IPS-18a (cell line): Measurements from ENCODE around the gene MPG.

Experiments
- H3K27ac ChIP-seq: one replicate; pipeline ENCODE4 v1.5.1; 2013; ENCODE audit warnings: low read length
- H3K27me3 ChIP-seq: one replicate; pipeline ENCODE4 v1.6.1; 2013; ENCODE audit warnings: mild to moderate bottlenecking, low read length; ENCODE audit not compliant: control insufficient read depth, insufficient read depth
- H3K36me3 ChIP-seq: one replicate; pipeline ENCODE4 v1.6.1; 2013; ENCODE audit warnings: low read depth, low read length; ENCODE audit not compliant: control insufficient read depth
- H3K4me1 ChIP-seq: one replicate; pipeline ENCODE4 v1.6.1; 2013; ENCODE audit warnings: low read depth, low read length; ENCODE audit not compliant: control insufficient read depth
- H3K4me3 ChIP-seq: one replicate; pipeline ENCODE4 v1.5.1; 2013; ENCODE audit warnings: low read length
- H3K9ac ChIP-seq: one replicate; pipeline ENCODE4 v1.6.1; 2013; ENCODE audit warnings: mild to moderate bottlenecking, low read length, moderate library complexity
- H3K9me3 ChIP-seq: one replicate; pipeline ENCODE4 v1.6.1; 2013; ENCODE audit warnings: low read depth, low read length; ENCODE audit not compliant: control insufficient read depth

The MPG gene

DNA sequence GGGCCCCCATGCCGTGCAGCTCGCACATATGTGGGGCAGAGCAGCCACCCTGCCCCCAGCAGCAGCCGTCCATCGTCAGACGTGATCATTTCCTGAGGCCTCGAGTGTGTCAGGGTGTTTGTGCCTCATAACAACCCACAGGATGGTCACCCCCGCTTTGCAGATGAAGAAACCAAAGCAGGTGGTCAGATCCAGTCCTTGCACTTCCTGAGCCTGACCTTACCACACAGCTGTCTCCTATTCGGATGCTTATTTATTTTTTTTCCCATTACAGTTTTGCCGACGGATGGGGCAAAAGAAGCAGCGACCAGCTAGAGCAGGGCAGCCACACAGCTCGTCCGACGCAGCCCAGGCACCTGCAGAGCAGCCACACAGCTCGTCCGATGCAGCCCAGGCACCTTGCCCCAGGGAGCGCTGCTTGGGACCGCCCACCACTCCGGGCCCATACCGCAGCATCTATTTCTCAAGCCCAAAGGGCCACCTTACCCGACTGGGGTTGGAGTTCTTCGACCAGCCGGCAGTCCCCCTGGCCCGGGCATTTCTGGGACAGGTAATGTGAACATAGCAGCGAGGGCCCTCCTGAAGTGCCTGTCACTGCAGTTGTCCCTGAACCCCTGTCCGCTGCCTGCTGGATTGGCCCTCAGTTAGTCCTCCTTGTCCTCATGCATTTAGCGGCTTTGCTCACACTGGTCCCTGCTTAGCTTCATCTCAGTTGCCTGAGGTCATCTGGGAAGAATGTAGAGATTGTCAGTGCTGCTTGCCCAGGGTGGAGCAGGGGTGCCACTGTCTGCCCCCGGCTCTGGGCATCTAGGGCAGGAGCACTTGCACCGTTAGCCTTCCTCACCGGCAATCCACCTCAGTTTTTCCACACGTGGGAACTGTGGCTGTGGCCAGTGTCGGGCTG is 1.4 kb downstream of the MPG start:
- Histone ChIP-seq H3K9me3 (no peaks in the 10 kb centered on the region), H3K27ac (no peak overlapping the region), H3K27me3 (peaks cover 6% of the 10 kb centered on the region), H3K36me3 (no peaks in the 10 kb centered on the region), H3K9ac (no peak overlapping the region), H3K4me1 (peaks cover 19% of the 10 kb centered on the region), H3K4me3 (no peak overlapping the region)

GRCh38 chr16:83060-83603 is 5.1 kb downstream of the MPG start:
- H3K36me3 ChIP-seq, result peaks cover 8% of the 10 kb centered on the region
- peaks cover 5% of the 10 kb centered on the region for H3K4me1 ChIP-seq
- no peak overlapping the region for H3K4me3 ChIP-seq
- H3K27ac ChIP-seq, result no peak overlapping the region
- no peak overlapping the region for H3K9ac ChIP-seq
- peaks cover 6% of the 10 kb centered on the region for H3K27me3 ChIP-seq
- H3K9me3 ChIP-seq, result no peaks in the 10 kb centered on the region

DNA sequence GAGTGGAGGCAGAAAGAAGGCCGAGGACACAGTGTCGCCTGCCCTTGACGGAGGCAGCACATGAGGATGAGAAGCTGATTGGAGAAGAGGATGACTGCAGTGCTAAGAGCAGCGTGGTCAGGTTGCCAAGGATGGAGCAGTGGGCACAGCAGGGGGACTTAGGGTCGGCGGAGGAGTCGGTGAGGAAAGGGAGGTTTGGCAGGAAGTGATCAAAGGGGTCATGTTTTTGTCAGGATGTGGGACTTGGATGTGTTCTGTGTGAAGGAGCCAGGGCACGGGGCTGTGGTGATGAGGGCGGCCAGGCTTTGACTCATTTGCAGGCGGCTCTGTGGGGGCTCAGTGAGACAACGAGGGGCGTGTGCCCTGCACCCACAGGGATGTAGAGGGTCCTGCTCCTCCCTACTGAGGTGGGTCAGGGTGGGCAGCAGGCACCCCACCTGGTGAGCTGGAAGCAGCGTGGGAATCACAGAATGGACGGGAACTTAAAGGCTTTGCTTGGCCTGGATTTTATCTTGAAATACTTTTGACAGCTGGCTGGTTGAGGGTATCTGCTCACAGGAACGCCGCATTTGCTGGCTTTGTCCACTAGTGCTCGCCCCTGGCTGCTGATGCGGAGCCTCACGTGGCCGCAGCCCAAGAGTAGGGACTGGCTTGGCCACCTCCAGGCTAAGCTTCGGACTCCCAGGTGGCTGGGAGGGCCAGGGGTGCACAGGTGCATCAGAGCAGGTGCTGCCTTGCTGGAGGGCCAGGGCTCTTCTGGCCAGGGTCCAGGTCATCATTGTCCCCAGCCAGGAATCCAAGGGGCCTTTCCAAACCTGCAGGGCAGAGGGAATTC is 6.0 kb downstream of the MPG start:
- Histone ChIP-seq H3K4me1 (peaks cover 5% of the 10 kb centered on the region), H3K9me3 (no peaks in the 10 kb centered on the region), H3K9ac (no peak overlapping the region), H3K27ac (no peak overlapping the region), H3K27me3 (no peaks in the 10 kb centered on the region), H3K4me3 (no peak overlapping the region), H3K36me3 (peaks cover 12% of the 10 kb centered on the region)

DNA sequence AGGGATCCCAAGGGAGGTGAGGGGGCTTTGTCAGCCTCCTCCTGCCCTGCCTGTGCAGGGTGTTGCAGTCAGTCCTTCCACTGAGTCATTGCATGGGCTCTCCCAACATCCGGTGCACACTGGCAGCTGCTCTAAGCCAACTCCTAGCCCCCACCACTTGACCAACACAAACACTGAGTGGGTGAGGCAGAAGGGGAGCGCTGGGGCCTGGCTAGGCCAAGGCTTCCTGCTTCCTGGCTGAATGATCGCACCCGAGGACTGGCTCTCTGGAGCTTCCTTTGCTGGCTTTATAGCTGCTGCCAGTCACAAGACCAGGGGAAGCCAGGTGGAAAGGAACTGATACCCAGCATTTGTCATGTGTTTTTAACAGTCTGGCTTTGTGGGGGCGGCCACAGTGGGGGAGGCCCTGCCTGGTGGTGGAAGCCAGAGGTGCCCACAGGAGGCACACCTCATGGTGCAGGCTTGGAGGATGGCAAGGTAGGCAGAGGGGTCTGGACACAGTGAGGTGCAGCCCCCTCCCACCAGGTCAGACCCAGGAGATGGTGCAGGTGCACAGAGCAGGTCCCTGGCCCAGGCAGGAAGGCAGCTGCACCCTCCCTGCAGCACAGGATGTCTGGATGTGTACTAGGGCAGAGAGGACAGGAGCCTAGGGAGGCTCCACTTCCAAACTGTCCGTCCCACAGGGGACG is 6.8 kb downstream of the MPG start:
- Histone ChIP-seq H3K36me3 (peaks cover 19% of the 10 kb centered on the region), H3K27me3 (no peaks in the 10 kb centered on the region), H3K9me3 (no peaks in the 10 kb centered on the region), H3K4me3 (no peak overlapping the region), H3K4me1 (peaks cover 5% of the 10 kb centered on the region), H3K27ac (no peak overlapping the region), H3K9ac (no peak overlapping the region)

DNA sequence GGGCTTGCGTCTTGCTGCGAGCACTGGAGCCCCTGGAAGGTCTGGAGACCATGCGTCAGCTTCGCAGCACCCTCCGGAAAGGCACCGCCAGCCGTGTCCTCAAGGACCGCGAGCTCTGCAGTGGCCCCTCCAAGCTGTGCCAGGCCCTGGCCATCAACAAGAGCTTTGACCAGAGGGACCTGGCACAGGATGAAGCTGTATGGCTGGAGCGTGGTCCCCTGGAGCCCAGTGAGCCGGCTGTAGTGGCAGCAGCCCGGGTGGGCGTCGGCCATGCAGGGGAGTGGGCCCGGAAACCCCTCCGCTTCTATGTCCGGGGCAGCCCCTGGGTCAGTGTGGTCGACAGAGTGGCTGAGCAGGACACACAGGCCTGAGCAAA is 7.4 kb downstream of the MPG start:
- H3K4me3 ChIP-seq, result no peak overlapping the region
- peaks cover 19% of the 10 kb centered on the region for H3K36me3 ChIP-seq
- no peaks in the 10 kb centered on the region for H3K9me3 ChIP-seq
- H3K4me1 ChIP-seq, result peaks cover 5% of the 10 kb centered on the region
- H3K27ac ChIP-seq, result no peak overlapping the region
- no peaks in the 10 kb centered on the region for H3K27me3 ChIP-seq
- no peak overlapping the region for H3K9ac ChIP-seq

GRCh38 chr16:85865-86264 is 7.8 kb downstream of the MPG start:
- H3K9me3 ChIP-seq, result no peaks in the 10 kb centered on the region
- H3K27ac ChIP-seq, result no peak overlapping the region
- no peaks in the 10 kb centered on the region for H3K27me3 ChIP-seq
- no peak overlapping the region for H3K4me3 ChIP-seq
- peaks cover 5% of the 10 kb centered on the region for H3K4me1 ChIP-seq
- H3K9ac ChIP-seq, result no peak overlapping the region
- H3K36me3 ChIP-seq, result peaks cover 19% of the 10 kb centered on the region

DNA sequence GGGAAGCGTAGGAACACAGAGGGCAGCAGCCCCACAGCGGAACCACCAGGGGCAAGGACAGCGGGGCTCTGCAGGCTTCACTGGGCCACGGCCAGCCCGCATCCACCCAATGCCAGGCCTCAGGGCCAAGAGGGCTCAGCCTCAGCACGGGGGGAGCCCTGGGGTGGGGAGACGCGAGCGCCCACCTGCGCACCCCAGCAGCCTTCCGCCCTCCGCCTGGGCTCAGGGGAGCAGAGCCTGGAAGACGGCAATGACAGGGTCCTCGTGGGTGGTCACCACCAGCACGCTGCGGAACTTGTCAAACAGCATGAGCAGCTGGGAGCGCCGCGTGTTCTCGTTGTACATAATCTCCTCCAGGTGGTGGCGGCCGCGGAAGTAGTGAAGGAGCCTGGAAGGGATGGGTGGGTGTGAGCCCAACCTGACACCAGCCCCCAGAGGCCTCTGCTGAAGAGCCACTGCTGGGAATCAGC is 8.5 kb downstream of the MPG start:
- Histone ChIP-seq H3K4me3 (no peak overlapping the region), H3K36me3 (peaks cover 19% of the 10 kb centered on the region), H3K9me3 (no peaks in the 10 kb centered on the region), H3K4me1 (peaks cover 5% of the 10 kb centered on the region), H3K27ac (no peak overlapping the region), H3K9ac (no peak overlapping the region), H3K27me3 (no peaks in the 10 kb centered on the region)

DNA sequence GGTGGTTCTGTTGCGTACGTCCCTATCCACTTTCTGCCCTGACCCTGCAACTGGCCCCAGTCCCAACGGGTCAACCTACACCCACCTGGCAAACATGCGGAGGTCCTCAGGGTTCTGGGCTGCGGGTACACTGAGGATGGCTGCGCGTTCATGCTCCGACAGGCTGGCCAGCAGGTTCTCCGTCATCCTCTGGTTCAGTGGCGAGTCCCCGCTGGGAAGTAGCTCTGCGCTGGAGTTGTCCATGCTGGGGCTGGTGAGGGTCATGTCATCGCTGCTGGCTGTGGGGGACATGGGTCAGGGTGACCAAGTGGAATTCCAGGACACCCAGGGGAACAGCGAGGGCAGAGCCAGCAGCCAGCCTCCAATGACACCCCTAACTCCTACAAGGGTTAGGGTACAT is 10.6 kb downstream of the MPG start:
- no peak overlapping the region for H3K4me3 ChIP-seq
- H3K27ac ChIP-seq, result no peak overlapping the region
- no peaks in the 10 kb centered on the region for H3K9me3 ChIP-seq
- H3K4me1 ChIP-seq, result no peaks in the 10 kb centered on the region
- H3K9ac ChIP-seq, result no peak overlapping the region
- peaks cover 19% of the 10 kb centered on the region for H3K36me3 ChIP-seq
- H3K27me3 ChIP-seq, result no peaks in the 10 kb centered on the region

DNA sequence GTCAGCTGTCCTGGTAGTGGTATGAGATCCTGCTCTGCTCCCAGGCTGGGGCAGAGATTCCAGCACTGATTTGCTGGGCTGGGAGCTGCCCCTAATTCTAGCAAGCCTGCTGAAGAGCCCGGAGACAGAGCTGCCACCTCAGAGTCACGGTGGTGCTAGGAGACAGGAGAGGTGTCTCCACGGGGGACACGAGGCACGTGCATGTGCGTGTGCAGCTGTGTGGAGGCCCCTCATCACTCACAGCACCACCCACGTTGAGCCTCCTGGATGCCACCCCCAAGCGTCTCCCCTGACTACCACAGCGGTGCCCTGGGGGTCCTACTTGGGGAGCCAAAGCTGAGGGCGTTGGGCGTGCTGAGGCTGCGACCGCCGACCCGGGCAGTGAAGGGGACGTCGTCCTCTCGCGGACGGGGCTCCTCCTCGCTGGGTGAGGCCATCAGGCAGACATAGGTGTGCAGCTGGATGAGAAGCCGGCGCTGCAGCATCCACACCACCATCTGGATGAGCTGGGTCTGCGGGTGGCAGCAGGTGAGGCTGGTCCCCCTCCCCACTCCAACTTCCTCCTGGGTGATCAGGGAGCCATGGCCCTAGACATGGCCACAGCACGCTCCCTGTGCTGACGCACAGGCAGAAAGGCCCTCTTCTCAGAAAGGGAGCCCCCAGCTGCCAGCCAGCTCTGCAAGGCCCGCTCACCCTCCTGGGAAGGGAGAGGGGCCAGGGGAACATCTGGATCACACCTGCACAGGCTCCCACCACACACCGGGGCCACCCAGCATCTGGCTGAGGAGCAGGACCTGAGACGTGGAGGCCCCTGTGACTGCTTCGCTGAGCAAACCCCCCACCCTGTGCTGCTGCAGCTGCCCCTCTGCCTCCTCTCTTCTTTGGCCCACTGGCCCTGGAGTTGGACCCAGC is 11.6 kb downstream of the MPG start:
- H3K36me3 ChIP-seq, result peaks cover 19% of the 10 kb centered on the region
- no peaks in the 10 kb centered on the region for H3K4me1 ChIP-seq
- no peak overlapping the region for H3K4me3 ChIP-seq
- H3K27me3 ChIP-seq, result no peaks in the 10 kb centered on the region
- H3K9me3 ChIP-seq, result no peaks in the 10 kb centered on the region
- no peak overlapping the region for H3K9ac ChIP-seq
- H3K27ac ChIP-seq, result no peak overlapping the region

DNA sequence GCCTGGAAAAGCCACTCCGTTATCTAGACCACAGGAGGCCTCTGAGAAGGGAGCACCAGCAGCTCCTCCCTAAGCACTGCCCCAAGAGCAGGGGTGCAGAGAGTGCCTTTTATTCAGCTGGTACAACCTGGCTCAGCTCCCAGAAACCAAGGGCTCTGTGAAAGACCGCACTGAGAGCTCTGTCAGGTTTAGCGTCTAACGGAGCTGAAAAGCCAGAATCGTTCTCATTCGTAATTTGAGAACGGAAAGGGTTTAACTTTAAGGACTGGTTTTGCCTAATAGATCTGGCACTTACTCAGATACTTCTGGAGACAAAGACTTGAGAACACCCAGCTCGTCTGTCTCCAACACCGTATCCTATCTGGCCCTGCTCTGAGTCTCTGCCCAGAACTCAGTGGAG is 13.5 kb downstream of the MPG start:
- H3K9ac ChIP-seq, result no peak overlapping the region
- no peaks in the 10 kb centered on the region for H3K9me3 ChIP-seq
- H3K4me3 ChIP-seq, result no peak overlapping the region
- H3K4me1 ChIP-seq, result no peaks in the 10 kb centered on the region
- H3K36me3 ChIP-seq, result peaks cover 18% of the 10 kb centered on the region
- no peaks in the 10 kb centered on the region for H3K27me3 ChIP-seq
- no peak overlapping the region for H3K27ac ChIP-seq
